ENCODE measurements around the gene DLGAP1. TPM values are rescaled to one million over a fixed set of nuclear protein-coding genes. Genes with fewer than 3 reads are reported as not detected.
A peak's percentile ranks its signal among the peaks of the same experiment; 100 is the strongest.

The DLGAP1 gene
- total RNA-seq, 1 experiment from 2014 or later, result 23.2 TPM

GRCh38 chr18:3508576-3509549 lies 946.2 kb downstream of the DLGAP1 start:
- DNase-seq, result peak; percentile 42
- Histone ChIP-seq H3K4ac (ENCODE audit: low read depth, low read length) (no peak overlapping the region), H4K91ac (ENCODE audit: insufficient read length, low read depth, low read length) (no peak overlapping the region), H3K56ac (ENCODE audit: insufficient read length, low read depth, low read length) (no peak overlapping the region), H3K4me2 (ENCODE audit: insufficient read depth, insufficient read length, low read length) (no peak overlapping the region), H3K9ac (ENCODE audit: extremely low read depth, insufficient read length, low read length) (no peak overlapping the region), H3K79me1 (ENCODE audit: insufficient read depth, low read depth, low read length, poor library complexity, severe bottlenecking) (no peaks in the 10 kb centered on the region), H2AFZ (ENCODE audit: low read length) (no peak overlapping the region), H3K27me3 (ENCODE audit: insufficient read depth, low read length) (no peaks in the 10 kb centered on the region), H2BK15ac (ENCODE audit: low read depth, low read length) (no peak overlapping the region), H4K5ac (ENCODE audit: insufficient read length, low read depth, low read length) (no peak overlapping the region), H3K79me2 (ENCODE audit: insufficient read depth, low read length) (no peaks in the 10 kb centered on the region), H4K8ac (replicated peaks; ENCODE audit: insufficient read length, low read depth, low read length) (no peak overlapping the region), H2BK5ac (ENCODE audit: insufficient read length, low read length) (no peak overlapping the region), H2BK20ac (ENCODE audit: low read depth, low read length, poor library complexity, severe bottlenecking) (no peak overlapping the region), H3K23me2 (ENCODE audit: insufficient read length, low read depth, low read length, poor library complexity, severe bottlenecking) (no peaks in the 10 kb centered on the region), H3K23ac (ENCODE audit: insufficient read length, low read depth, low read length) (no peak overlapping the region), H4K20me1 (ENCODE audit: control insufficient read depth, insufficient read depth, insufficient read length) (no peaks in the 10 kb centered on the region), H3T11ph (ENCODE audit: low read length) (no peak overlapping the region), H2BK12ac (ENCODE audit: insufficient read length, low read depth, low read length) (no peak overlapping the region), H3K18ac (ENCODE audit: insufficient read length, low read depth, low read length) (no peak overlapping the region), H3K27ac (ENCODE audit: insufficient read length, low read depth, low read length) (no peak overlapping the region), H3K14ac (ENCODE audit: insufficient read depth, low read length) (peak overlapping the region; percentile 60; the same call in 1 of the 2 replicates), H3K9me3 (ENCODE audit: control insufficient read depth, low read depth, low read length) (no peaks in the 10 kb centered on the region), H2AK5ac (ENCODE audit: insufficient read length, low read length) (no peak overlapping the region), H2BK120ac (ENCODE audit: low read depth, low read length, poor library complexity, severe bottlenecking) (no peak overlapping the region), H3K4me1 (ENCODE audit: insufficient read depth, low read length) (no peaks in the 10 kb centered on the region; the same call in 1 of the 2 replicates)
- Mint-ChIP-seq H3K4me1 (peaks cover 33 to 37% of the 10 kb centered on the region in 2 experiments), H3K27me3 (ENCODE audit: low read depth) (no peaks in the 10 kb centered on the region), H3K27ac (peak overlapping the region; percentile 72 to 85 (median 74); a peak in 6 of 7 replicates), H3K36me3 (ENCODE audit: insufficient read depth in 1 of 3, low read depth in 3 of 3) (0 out of 7 replicates have a peak, but pooled peaks cover 0 to 2% (median 0%) of the 10 kb centered on the region in 3 experiments), H3K9me3 (no peaks in the 10 kb centered on the region), H3K4me3 (no peak overlapping the region)
- no peak for TF ChIP-seq CTCF (conservative IDR thresholded peaks at IDR 0.05)
- no CpG with 5 or more reads among the region's 17 CpGs for WGBS (ENCODE audit: extremely low coverage, insufficient read length, low lambda C conversion rate)
